ENCODE measurements around the gene CELF5.

Gene CELF5

DNA sequence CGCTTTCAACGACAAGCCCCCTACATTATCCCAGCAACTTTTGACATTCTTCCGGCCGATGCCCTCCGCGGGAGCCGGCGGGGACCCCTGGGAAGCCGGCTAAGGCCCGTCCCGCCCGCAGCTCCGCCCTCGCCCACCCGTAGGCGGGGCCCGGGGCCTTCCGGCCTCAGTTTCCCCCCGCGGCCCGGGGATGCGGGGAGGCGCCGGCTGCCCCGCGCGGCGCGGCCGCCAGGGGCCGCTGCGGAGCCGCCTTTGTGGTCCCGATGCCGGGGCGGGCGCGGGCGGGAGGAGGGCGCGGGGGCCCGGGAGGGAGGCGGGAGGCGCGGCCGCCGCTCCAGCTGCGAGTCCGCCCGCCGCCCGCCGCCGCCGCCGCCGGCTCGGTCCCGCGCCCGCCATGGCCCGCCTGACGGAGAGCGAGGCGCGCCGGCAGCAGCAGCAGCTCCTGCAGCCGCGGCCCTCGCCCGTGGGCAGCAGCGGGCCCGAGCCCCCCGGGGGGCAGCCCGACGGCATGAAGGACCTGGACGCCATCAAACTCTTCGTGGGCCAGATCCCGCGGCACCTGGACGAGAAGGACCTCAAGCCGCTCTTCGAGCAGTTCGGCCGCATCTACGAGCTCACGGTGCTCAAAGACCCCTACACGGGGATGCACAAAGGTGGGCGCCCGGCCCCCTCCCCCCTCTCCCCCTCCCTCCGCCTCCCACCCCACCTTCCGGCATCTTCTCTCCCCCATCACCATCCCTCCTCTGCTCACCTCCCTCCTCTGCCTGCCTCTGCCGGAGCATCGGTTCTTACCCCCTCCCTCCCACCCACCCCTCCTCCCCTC, at the start of gene CELF5:
Gene CELF5, plus strand, starts transcription at position 316 of the 823 bp plus-strand sequence. Its CDS starts 79 bp downstream, at position 395.
- no peak for DNase-seq

DNA sequence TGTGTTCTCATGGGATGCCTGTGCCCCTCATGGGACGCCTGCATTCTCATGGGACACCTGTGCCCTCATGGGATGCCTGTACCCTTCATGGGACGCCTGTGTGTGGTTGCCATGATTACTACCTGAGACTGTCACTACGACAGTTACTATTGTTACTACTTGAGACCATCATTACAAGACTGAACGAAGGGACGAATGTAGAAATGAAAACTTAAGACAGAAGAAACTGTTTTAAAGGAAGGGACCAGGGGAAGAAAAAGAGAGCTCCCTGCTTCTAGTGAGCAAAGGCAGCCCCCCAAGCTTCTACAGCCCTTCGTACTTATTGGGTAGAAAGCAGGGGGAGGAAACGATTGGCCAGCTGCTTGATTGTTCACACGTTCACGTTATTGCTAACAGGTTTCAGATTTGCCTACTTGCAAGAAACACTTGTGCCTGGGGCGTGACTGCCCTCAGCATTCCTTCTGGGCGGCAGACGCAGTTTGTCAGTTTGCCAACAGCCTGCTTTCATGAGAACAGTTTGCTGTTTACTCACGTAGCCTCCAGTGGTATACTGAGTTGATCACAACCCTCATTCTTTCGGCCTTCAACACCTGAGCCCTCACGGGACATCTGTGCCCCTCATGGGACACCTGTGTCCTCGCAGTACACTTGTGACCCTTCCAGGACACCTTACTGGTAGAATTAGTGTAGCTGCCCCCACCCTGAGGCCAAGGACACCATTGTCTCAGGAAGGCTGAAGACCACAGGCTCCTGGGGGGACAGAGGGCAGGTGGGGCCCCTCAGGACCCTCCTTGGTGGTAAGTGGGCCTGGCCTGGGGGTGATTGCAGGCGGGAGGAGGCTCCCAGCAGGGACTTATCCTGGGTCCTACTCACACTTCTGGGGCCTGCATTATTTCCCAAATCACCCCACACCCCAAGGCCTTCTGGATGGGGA, 48.4 kb upstream of the CELF5 start:
- DNase-seq, result no peak

DNA sequence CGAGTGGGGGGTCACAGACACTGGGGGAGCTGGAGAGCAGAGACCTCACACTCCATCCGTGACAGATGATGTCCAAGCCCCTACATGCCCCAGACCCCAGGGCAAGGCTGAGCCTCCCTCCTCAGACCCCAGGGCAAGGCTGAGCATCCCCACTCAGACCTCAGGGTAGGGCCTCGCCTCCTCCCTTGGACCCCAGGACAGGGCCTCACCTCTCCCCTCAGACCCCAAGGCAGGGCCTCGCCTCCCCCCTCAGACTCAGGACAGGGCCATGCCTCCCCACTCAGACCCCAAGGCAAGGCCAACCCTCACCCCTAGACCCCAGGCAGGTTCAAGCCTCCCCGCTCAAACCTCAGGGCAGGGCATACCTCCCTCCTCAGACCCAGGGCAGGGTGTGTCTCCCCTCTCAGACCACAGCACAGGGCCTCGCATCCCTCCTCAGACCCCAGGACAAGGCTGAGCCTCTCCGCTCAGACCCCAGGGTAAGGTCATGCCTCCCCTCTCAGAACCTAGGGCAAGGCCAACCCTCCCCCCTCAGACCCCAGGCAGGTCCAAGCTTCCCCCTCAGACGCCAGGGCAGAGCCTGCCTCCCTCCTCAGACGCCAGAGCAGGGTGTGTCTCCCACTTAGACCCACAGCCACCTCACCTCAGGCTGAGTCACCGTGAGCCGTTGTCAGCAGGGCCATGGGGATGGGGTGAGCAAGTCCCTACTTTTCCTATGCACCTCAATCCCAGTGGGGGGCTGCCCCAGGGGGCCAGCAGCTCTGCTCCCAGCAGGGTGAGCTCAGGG, 47.6 kb upstream of the CELF5 start:
- no peak for DNase-seq

DNA sequence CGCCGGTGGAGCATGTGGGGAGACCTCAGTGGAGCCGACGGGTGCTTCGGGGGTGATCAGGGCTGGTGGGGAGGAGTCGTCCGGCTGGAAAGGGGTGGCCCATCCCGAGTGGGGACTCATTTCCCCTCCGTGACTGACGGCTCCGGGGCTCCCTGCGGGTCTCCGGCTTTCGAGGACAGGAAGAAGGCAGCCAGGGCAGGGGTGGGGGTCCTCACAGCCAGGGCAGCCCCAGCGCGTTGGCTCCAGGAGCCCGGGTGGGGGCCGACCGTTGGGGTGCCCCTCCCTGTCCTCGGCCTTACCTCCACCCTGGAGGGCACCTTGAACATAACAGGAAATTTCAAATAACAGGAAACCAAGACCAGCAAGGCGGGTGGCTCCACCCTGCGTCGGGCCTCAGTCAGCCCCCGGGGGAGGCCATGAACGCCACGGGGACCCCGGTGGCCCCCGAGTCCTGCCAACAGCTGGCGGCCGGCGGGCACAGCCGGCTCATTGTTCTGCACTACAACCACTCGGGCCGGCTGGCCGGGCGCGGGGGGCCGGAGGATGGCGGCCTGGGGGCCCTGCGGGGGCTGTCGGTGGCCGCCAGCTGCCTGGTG, 46.0 kb upstream of the CELF5 start, which contains the start of gene S1PR4:
Gene S1PR4, plus strand, starts transcription at position 393 of the 596 bp plus-strand sequence. Its CDS starts 24 bp downstream, at position 417.
- DNase-seq, result no peak

DNA sequence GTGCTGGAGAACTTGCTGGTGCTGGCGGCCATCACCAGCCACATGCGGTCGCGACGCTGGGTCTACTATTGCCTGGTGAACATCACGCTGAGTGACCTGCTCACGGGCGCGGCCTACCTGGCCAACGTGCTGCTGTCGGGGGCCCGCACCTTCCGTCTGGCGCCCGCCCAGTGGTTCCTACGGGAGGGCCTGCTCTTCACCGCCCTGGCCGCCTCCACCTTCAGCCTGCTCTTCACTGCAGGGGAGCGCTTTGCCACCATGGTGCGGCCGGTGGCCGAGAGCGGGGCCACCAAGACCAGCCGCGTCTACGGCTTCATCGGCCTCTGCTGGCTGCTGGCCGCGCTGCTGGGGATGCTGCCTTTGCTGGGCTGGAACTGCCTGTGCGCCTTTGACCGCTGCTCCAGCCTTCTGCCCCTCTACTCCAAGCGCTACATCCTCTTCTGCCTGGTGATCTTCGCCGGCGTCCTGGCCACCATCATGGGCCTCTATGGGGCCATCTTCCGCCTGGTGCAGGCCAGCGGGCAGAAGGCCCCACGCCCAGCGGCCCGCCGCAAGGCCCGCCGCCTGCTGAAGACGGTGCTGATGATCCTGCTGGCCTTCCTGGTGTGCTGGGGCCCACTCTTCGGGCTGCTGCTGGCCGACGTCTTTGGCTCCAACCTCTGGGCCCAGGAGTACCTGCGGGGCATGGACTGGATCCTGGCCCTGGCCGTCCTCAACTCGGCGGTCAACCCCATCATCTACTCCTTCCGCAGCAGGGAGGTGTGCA, 45.3 kb upstream of the CELF5 start:
- no peak for DNase-seq

DNA sequence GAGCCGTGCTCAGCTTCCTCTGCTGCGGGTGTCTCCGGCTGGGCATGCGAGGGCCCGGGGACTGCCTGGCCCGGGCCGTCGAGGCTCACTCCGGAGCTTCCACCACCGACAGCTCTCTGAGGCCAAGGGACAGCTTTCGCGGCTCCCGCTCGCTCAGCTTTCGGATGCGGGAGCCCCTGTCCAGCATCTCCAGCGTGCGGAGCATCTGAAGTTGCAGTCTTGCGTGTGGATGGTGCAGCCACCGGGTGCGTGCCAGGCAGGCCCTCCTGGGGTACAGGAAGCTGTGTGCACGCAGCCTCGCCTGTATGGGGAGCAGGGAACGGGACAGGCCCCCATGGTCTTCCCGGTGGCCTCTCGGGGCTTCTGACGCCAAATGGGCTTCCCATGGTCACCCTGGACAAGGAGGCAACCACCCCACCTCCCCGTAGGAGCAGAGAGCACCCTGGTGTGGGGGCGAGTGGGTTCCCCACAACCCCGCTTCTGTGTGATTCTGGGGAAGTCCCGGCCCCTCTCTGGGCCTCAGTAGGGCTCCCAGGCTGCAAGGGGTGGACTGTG, 44.6 kb upstream of the CELF5 start:
- no peak for DNase-seq

DNA sequence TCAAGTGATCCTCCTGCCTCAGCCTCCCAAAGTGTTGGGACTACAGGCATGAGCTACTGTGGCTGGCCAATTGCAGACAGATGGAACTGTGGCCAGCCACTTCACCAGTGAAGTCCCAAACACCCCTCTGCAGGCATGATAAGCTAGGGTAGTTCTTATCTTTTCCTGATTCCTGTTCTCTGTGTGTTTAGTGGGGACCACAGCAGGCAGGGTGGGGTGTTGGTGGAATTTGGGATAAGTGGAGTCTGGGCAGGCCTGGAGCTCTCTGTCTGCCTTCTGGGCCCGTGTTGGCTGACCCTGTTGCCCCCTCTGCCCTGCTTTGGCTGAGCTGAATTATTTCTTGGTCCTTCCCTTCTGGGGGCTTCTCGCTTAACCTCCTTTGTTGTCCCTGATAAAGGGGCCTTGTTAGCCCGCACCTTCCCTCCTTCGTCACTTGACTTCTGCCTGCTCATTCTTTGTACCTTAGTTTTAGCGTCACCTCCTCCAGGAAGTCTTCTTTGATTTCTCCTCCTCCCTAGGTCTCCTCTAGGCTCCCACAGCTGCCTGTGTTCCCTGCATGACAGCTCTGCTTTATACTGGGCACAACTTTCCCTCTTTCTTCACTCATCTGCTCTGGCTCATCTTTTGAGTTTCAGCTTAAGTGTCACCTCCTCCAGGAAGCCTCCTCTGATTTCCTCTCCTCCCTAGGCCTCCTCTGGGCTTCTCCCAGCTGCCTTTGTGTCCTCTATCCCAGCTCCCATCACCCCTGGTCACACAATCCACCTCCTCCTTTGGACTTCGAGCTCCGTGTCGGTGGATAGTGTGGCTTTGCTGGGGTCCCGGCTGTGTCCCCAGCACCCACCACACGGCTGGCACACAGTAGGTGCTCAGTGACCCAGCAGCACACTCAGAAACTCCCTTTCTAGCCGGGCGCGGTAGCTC, 40.5 kb upstream of the CELF5 start:
- DNase-seq, result no peak

DNA sequence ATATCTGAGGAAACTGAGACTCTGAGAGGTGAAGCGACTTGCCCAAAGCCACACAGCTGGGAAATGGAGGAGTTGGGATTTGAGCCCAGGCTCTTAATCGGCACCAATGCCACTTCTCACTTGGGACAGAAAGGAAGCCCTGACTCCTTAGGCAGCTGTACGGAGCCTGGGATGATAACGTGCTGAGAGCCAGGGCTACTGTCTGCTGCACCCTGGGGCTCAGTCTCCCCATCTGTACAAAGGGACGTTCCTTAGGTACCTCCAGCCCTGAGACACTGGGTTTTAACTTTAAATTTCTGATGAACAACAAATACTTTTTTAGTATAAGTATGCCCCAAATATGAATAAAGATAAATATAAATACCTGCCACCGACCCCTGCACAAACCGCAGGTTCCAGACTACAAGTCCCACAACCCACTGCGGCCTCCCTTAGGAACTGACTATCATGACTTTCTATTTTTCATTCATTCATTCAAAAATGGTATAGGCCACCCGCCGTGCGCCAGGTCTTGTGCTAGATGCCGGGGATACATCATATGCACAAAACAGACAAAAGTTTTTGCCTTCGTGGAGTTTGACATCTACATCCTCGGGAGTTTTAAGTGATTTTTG, 39.5 kb upstream of the CELF5 start:
- no peak for DNase-seq

DNA sequence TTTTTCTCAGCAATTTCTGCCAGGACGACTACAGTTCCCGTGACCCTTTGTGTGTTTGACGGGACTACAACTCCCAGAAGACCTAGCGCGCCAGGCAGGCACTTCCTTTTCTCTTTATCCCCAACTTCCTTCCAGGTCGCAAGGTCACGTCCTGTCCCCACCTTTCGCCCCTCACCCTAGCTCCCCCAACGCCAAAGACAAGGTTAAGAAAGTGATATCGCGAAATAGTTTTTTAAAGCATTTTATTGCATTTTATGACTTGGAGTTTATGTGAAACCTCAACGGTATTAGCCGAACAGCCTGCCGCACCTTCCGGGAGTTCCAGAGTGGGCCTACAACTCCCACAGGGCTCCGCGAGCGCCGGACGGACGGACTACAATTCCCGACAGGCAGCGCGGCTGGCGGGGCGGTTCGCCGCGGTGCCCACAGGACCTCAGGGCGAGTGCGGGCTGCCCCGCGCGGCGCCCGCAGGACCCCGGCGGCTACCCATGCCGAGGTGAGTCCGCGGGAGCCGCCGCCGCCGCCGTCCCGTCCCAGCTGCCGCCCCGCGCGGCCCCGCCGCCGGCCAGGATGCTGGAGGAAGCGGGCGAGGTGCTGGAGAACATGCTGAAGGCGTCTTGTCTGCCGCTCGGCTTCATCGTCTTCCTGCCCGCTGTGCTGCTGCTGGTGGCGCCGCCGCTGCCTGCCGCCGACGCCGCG, 38.9 kb upstream of the CELF5 start, which contains the start of gene NCLN:
Gene NCLN, plus strand, starts transcription at position 470 of the 699 bp plus-strand sequence. Its CDS starts 101 bp downstream, at position 571.
- no peak for DNase-seq

DNA sequence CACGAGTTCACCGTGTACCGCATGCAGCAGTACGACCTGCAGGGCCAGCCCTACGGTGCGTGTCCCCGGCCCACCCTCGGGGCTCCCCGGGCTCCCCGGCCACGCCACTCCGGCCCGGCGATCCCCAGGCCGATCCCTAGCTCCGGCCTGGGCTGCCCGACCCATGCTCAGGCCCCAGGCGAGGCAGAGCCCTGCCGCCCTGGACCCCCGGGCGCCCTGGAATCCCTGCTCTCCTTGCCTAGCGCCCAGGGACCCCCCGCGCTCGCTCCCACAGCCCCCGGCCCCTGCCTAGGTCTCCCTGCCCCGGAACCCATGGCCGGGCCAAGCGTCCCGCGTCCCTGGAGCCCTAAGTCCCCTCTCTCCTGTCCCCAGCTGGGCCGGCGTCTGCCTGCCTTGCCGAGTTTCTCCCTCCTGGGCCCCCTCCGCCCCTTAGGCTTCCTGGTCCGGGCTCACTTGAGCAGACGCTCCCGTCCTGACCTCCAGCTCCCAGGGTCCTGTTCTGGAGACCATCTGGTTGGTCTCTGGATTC, 38.2 kb upstream of the CELF5 start:
- no peak for DNase-seq

DNA sequence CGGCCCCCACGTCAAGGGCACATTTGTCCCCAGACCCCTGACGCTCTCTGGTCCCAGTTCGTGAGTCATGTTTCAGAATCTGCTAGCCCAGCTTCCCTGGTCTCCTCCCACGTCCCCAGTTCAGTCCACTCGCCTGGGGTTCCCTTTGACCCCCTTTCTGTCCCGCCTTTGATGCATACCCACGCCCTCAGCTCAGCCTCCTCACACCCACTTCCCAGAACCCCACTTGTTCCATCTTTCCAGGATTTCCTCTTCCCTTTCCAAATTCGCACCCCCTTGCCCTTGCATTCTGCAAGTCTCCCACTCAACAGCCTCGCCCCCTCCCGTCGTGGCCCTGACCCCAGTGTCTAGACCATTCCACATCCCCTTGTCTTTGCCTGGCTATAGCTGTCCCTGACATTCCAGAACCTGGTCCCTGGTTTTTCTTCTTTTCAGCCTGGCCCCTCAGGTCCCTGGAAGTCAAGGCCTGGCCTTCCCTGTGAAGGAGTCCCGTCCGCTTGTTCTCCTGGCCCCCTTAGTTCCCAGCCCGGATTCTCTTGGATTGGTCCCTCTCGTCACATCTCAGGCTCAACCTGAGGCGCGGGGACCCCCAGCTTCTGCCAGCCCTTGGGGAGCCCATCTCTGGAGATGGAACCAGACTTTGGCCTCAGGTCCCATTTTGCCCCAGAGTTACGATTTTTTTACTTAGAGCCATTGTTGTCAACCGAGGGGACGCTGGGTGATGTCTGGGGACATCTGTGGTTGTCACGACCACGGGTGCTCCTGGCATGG, 37.4 kb upstream of the CELF5 start:
- no peak for DNase-seq

DNA sequence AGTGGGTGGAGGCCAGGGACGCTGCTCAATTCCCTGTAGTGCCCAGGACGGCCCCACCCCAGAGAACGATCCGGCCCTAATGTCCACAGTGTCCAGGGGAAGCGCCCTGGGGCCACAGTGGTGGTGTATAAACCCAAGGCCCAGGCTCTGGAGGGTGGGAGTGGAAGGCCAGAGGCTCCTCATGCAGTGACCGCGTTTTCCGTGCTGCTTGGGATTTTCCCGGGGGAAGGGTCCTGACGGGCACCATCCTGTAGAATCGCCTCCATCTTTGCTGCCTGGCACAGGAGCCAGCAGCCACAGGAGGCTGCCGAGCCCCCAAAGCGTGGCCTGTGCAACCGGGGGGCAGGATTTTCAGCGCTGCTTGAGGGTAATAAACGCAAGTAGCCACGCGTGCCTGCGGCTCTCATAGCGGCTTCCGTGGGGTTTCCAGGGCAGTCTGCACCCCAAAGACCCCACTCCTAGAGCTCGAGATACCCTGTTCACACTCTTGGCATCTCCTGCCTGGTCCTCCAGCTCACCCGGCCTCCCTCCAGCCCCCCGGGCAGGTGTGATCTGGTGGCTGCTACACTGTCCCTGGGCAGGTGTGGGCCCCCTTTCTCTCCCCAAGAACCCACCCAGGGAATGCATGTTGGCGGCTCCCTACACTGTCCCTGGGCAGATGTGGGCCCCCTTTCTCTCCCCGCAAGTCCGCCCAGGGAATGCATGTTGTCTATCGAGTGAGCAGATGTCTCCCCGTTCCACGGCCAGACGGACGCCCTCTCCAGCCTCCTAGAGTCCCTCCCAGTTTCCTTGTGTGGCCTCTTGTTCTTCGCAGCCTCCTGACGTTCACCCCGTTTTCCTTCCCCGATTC, 36.6 kb upstream of the CELF5 start:
- DNase-seq, result no peak

DNA sequence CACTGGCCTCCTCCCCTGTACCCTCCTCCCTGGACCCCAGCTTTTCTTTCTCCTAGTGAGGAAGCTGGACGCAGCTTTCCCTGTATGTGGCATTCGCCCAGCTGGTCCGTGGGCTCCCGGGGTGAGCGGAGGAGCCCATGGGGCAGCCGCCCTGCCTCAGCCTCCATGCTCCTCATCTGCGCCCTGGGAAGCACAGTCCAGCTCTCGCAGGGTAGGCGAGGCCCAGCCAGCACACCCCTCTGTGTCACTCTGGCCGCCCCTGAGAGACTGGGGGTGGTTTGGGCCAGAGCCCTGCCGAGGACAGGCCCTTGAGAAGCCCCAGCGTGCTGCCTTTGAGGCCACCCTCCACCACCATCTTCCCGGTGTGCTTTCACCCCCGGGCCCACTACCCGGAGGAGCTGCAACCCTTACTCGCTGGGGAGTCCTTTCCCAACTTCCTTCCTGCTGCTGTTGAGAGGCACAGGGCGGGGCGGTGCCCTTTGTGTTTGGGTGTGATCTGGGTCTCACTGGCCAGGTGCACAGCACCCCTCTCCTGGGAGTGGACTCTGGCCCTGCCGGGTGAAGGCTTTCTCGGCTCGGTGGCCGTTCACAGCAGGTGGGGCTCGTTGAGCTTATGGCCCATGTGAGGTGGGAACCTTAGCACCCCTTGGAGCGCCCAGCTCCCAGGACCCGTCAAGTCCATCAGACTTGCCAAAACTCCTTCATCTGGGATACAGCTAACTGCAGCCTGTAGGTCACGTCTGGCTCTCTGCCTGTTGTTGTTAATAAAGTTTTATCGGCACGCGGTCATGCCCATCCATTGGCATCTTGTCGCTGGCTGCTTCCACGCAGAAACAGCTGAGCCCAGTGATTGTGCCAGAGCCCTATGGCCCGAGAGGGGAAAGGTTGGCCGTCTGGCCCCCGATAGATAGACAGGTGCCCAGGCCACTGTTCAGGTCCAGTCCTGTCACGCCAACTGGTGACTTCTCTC, 35.5 kb upstream of the CELF5 start:
- no peak for DNase-seq

DNA sequence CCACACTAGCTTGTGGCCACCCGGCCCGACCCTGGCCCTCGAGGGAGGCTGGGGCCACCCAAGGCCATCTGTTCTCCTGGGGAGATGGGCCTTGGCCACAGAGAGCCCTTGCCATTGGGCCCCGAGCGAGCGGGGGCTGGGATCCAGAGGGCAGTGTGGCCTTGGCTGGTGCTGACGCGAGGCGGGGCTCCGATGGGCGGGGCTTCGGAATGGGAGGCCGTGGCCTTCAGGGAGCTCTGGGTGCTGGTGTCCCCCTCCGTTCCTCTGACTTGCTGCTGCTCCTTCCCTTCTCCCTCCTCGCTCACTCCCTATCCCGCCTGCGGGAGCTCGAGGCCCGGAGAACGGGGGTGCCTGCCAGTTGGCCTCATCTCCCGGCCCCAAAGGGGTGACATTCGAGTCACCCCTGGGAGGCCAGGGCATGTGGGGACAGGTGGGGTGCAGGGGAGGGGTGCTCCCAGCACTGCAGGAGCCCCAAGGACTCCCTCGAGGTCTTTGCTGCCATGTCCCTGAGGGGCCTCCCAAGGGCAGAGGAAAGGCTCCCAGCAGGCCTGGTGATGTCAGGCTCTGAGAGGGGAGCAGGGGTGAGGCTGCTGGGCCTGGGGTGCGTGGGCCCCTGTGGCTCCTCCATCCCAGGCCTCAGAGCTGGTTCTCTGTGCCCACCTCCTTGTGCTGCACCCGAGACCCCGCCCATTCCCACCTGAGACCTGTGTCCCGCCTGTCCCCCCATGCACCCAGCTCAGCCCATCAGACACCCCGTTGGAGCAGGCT, 34.6 kb upstream of the CELF5 start:
- no peak for DNase-seq

DNA sequence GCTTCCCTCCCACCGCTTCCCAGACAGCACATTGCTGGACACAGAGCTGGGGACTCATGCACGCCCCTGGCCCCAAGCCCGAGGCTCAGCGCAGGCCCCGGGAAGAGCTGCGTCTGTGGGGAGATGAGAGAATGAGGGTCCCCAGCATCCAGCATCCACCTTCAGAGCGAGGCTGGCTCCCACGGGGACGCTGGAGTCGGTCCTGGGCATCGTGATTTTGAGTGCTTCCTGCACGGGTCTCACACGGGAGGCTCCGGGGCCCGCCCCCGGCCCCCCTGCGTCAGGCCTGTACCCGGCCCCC, 34.0 kb upstream of the CELF5 start:
- DNase-seq, result no peak

Measured in cortex of kidney (tissue), 1 donor.